Right lobe of liver (tissue), 6 donors: ENCODE measurements around the gene PXMP4. TPM values are rescaled to one million over a fixed set of nuclear protein-coding genes. Genes with fewer than 3 reads are reported as not detected.
"Not testable (repeated sequence)": the region's sequence is repeated elsewhere in the genome, so short reads cannot be mapped to it uniquely, and the experiment has no call there.

Experiments used
- ATAC-seq, 4 donors: fragments of 200-7000 bp; cut with Tn5 transposase; one replicate each; pipeline ENCODE4 v1.9.1; 2020; ENCODE audit warnings: mild to moderate bottlenecking in 4 of 4, moderate library complexity in 4 of 4
- DNase-seq, 3 donors: peaks; one replicate each; pipeline ENCODE4 v3.0.0-alpha.2; 2020
- H3K27ac ChIP-seq, 3 donors: fragments of 200-600 bp; one replicate each; pipeline ENCODE4 v1.8.0; 2022
- H3K27me3 ChIP-seq, 2 donors: fragments of 200-600 bp; one replicate each; pipeline ENCODE4 v1.8.0; 2022
- H3K36me3 ChIP-seq, 4 donors: fragments of 200-600 bp; sonication (generic) in 1 of 4; one replicate each; pipeline versions ENCODE4 v1.5.1 to v1.8.0; 2017 to 2022; ENCODE audit warnings: control low read depth in 1 of 4
- H3K4me1 ChIP-seq, 4 donors: fragments of 200-600 bp; sonication (generic) in 1 of 4; one replicate each; pipeline versions ENCODE4 v1.5.1 to v1.8.0; 2017 to 2022; ENCODE audit warnings: control low read depth in 1 of 4
- H3K4me3 ChIP-seq, 3 donors: fragments of 200-600 bp; one replicate each; pipeline ENCODE4 v1.8.0; 2022
- H3K9me3 ChIP-seq, 4 donors: fragments of 200-600 bp; sonication (generic) in 1 of 4; one replicate each; pipeline versions ENCODE4 v1.5.1 to v1.8.0; 2017 to 2022; ENCODE audit warnings: control low read depth in 1 of 4
- POLR2A ChIP-seq: fragments of 450-650 bp; IDR thresholded peaks from one replicate; pipeline ENCODE4 v1.6.1; 2017; ENCODE audit warnings: antibody characterized with exemption, mild to moderate bottlenecking
- WGBS: methylation state at CpG from one replicate; pipeline ENCODE4 v1.1.6; 2018; ENCODE audit warnings: low coverage, low lambda C conversion rate; ENCODE audit not compliant: insufficient coverage; ENCODE audit errors: missing lambda C conversion rate; 5-methylcytosine and 5-hydroxymethylcytosine counted together
- intact Hi-C, 2 donors: fragments of 100-400 bp; cut with DNase I; formaldehyde crosslinking; loops; one replicate each; pipeline versions ENCODE4 v1.11.2 to v1.14.1; 2022
- total RNA-seq, 6 experiments: library from RNA; depleted of rRNA in 2 of 6; stranded (reverse); fragments of >200 nt in 2 of 6; fragmentation: NEBNext Ultra II Directional in 3 of 6; extraction: Animal tissue kit (Norgen Biotek cat#: 25700) in 3 of 6; gene quantifications; one replicate each; pipeline versions ENCODE4 v1.1.0 to v1.2.4, GENCODE V29; 2016 to 2023
- TF ChIP-seq, protein P1 (sequence below), 4 donors: fragments of 200-600 bp in 3 of 4; fragments of 450-650 bp in 1 of 4; IDR thresholded peaks; one replicate each; pipeline versions ENCODE4 v1.5.1 to v1.8.0; 2016 to 2022; ENCODE audit warnings: antibody characterized with exemption in 4 of 4, mild to moderate bottlenecking in 2 of 4
- donor health status: DM: no; HTN: yes; CAD: no.
- donor health status: DM: no; HTN: no; CAD: no.
- donor health status: DM: no; HTN: no; CAD: no.
- donor health status: DM: no; HTN: yes; CAD: no.
- donor health status: DM: no; HTN: yes; CAD: no.

PXMP4 gene
- total RNA-seq, 6 experiments from 2014 or later: 5.5 to 17.8 (median 12.9) TPM

GRCh38 chr20:33765592-33765991 is 45.5 kb upstream of the PXMP4 start:
- H3K9me3 ChIP-seq: no peaks in the 10 kb centered on the region
- H3K27ac ChIP-seq: no peak overlapping the region
- 94% methylated on average over 3 of the region's 5 CpGs for WGBS
- H3K4me1 ChIP-seq: no peaks in the 10 kb centered on the region
- intact Hi-C loops: no loop called here
- TF ChIP-seq, protein P1, sequence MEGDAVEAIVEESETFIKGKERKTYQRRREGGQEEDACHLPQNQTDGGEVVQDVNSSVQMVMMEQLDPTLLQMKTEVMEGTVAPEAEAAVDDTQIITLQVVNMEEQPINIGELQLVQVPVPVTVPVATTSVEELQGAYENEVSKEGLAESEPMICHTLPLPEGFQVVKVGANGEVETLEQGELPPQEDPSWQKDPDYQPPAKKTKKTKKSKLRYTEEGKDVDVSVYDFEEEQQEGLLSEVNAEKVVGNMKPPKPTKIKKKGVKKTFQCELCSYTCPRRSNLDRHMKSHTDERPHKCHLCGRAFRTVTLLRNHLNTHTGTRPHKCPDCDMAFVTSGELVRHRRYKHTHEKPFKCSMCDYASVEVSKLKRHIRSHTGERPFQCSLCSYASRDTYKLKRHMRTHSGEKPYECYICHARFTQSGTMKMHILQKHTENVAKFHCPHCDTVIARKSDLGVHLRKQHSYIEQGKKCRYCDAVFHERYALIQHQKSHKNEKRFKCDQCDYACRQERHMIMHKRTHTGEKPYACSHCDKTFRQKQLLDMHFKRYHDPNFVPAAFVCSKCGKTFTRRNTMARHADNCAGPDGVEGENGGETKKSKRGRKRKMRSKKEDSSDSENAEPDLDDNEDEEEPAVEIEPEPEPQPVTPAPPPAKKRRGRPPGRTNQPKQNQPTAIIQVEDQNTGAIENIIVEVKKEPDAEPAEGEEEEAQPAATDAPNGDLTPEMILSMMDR (IDR thresholded peaks at IDR 0.05): no peak
- no peak for TF ChIP-seq POLR2A
- DNase-seq (no peak), ATAC-seq (no peak)
- H3K4me3 ChIP-seq: no peak overlapping the region
- no peaks in the 10 kb centered on the region for H3K36me3 ChIP-seq
- H3K27me3 ChIP-seq: no peaks in the 10 kb centered on the region

- H3K4me1 ChIP-seq: no peaks in the 10 kb centered on the region
- no peaks in the 10 kb centered on the region for H3K9me3 ChIP-seq
- H3K36me3 ChIP-seq: no peaks in the 10 kb centered on the region
- no peak for TF ChIP-seq POLR2A
- TF ChIP-seq, protein P1 (IDR thresholded peaks at IDR 0.05): no peak
- WGBS: 80% methylated on average over 2 of the region's 2 CpGs
- intact Hi-C loops: no loop called here
- H3K27ac ChIP-seq: no peak overlapping the region
- no peak for ATAC-seq
- no peak for DNase-seq
- no peak overlapping the region for H3K4me3 ChIP-seq
- no peaks in the 10 kb centered on the region for H3K27me3 ChIP-seq
These were observed 45.0 kb upstream of the PXMP4 start for GRCh38 chr20:33765099-33765498.

DNA sequence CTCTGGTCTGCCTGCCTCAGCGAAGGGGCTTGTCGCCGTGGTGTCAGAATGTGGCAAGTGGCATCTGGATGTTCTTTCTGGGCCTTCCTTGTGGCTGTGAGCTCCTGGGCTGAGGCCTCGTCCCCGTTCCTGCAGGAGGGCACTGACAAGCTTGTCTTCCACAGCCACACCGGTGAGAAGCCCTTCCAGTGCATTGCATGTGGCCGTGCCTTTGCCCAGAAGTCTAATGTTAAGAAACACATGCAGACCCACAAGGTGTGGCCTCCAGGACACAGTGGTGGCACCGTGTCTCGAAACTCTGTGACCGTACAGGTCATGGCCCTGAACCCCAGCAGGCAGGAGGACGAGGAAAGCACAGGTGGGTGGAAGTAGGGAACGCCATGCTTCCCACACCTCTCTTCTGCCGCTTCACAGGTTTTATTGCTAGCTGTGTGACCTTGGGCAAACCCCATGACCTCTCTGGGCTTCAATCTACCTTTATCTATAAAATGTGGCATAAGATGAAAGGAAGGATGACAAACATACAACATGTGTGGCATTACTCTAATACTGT is 41.7 kb upstream of the PXMP4 start:
- intact Hi-C loops: no loop called here
- 100% methylated on average over 3 of the region's 13 CpGs for WGBS
- DNase-seq (no peak), ATAC-seq (no peak)
- Histone ChIP-seq H3K36me3 (no peaks in the 10 kb centered on the region), H3K9me3 (no peaks in the 10 kb centered on the region), H3K4me3 (no peak overlapping the region), H3K27me3 (no peaks in the 10 kb centered on the region), H3K27ac (no peak overlapping the region), H3K4me1 (no peaks in the 10 kb centered on the region)
- TF ChIP-seq, protein P1 (IDR thresholded peaks at IDR 0.05): no peak
- no peak for TF ChIP-seq POLR2A

- ATAC-seq (no peak), DNase-seq (no peak)
- Histone ChIP-seq H3K4me3 (no peak overlapping the region), H3K27me3 (no peaks in the 10 kb centered on the region), H3K27ac (no peak overlapping the region), H3K4me1 (no peaks in the 10 kb centered on the region), H3K9me3 (no peaks in the 10 kb centered on the region), H3K36me3 (peaks cover 0 to 6% (median 2%) of the 10 kb centered on the region in 4 donors)
- intact Hi-C loops: no loop called here
- TF ChIP-seq, protein P1 (IDR thresholded peaks at IDR 0.05): no peak
- TF ChIP-seq POLR2A: no peak
- whole genome bisulfite sequencing: 55% methylated on average over 1 of the region's 1 CpG
These were observed 37.3 kb upstream of the PXMP4 start for GRCh38 chr20:33757458-33757857.

DNA sequence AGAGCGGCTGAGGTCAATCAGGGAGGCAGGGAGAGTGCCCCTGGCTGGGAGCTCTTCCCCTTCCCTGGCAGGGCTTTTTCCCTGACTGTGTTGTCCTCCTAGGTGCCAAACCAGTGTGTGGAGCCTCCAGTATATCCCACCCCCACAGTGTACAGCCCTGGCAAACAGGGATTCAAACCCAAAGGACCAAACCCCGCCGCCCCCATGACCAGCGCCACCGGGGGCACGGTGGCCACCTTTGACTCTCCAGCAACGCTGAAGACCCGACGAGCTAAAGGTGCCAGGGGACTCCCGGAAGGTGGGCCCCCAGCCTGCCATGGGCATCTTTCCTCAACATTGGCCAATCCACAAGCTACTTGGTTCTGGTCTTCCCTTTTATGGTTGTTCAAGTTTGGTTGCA is 36.9 kb upstream of the PXMP4 start:
- Histone ChIP-seq H3K27ac (no peak overlapping the region), H3K4me3 (no peak overlapping the region), H3K4me1 (no peaks in the 10 kb centered on the region), H3K27me3 (no peaks in the 10 kb centered on the region), H3K36me3 (peaks cover 0 to 6% (median 2%) of the 10 kb centered on the region in 4 donors), H3K9me3 (no peaks in the 10 kb centered on the region)
- DNase-seq (no peak), ATAC-seq (no peak)
- TF ChIP-seq, protein P1 (IDR thresholded peaks at IDR 0.05): no peak
- TF ChIP-seq POLR2A: no peak
- intact Hi-C loops: no loop called here
- 90% methylated on average over 3 of the region's 10 CpGs for WGBS

DNA sequence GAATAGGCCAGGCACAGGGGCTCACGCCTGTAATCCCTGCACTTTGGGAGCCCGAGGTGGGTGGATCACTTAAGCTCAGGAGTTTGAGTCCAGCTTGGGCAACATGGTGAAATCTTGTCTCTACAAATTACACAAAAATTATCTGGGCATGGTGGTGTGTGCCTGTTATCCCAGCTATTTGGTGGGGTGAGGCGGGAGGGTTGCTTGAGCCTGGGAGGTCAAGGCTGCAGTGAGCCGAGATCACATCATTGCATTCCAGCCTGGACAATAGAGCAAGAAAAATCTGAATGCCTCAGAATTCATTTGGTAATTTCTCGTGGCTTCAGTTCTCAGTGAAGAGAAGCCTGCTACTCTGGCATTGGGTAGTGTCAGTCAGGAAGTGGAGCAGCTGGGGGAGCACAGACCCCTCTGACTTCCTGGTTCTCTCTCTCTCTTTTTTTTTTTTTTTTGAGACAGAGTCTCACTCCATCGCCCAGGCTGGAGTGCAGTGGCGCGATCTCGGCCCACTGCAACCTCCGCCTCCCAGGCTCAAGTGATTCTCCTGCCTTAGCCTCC is 35.9 kb upstream of the PXMP4 start:
- H3K4me1 ChIP-seq, DNase-seq, H3K4me3 ChIP-seq, H3K36me3 ChIP-seq, H3K9me3 ChIP-seq, H3K27me3 ChIP-seq, ATAC-seq, intact Hi-C loops, H3K27ac ChIP-seq: not testable (repeated sequence)
- WGBS: 88% methylated on average over 10 of the region's 10 CpGs
